SK-N-SH (cell line): ENCODE measurements around the gene KIF13A. TPM values are rescaled to one million over a fixed set of nuclear protein-coding genes. Genes with fewer than 3 reads are reported as not detected.

ENCODE experiments used
- CTCF ChIA-PET: fragments of 300-600, 350-600 bp; formaldehyde crosslinking; extraction: SDS; loops from one replicate; lab custom pipeline; 2021; lab: Yijun Ruan, JAX
- POLR2A ChIA-PET: fragments of 350-600 bp; sonication (Branson Sonifier 250); formaldehyde crosslinking; extraction: SDS; loops from one replicate; lab custom pipeline; 2020; ENCODE audit warnings: antibody characterized with exemption, inconsistent platforms; lab: Yijun Ruan, JAX
- DNase-seq: peaks from one replicate; pipeline ENCODE4 v3.0.0; 2012
- H2AFZ ChIP-seq: fragments of 200-600 bp; sonication (generic); 2 replicates; pipeline ENCODE4 v1.8.1; 2016; ENCODE audit warnings: antibody characterized with exemption, mild to moderate bottlenecking, low read depth
- H3F3A ChIP-seq: fragments of 200-600 bp; sonication (generic); replicated peaks from 2 replicates; pipeline ENCODE3; 2016; ENCODE audit warnings: antibody characterized with exemption, mild to moderate bottlenecking; ENCODE audit not compliant: insufficient read depth
- H3K27ac ChIP-seq, 2 experiments: fragments of 200-500 bp in 1 of 2; fragments of 200-600 bp in 1 of 2; sonication (Bioruptor generic) in 1 of 2; sonication (generic), shearing (Covaris generic) in 1 of 2; 2 replicates each; pipeline versions ENCODE4 v1.5.1 to v1.6.1; 2014 to 2016; ENCODE audit warnings: low read depth in 2 of 2, inconsistent platforms in 1 of 2, low read length in 1 of 2, mild to moderate bottlenecking in 1 of 2, mixed read lengths in 1 of 2
- H3K27me3 ChIP-seq: fragments of 200-600 bp; sonication (generic), shearing (Covaris generic); 2 replicates; pipeline ENCODE4 v1.6.1; 2016; ENCODE audit warnings: mixed run types; ENCODE audit not compliant: insufficient read depth
- H3K36me3 ChIP-seq, 2 experiments: fragments of 200-500 bp in 1 of 2; fragments of 200-600 bp in 1 of 2; sonication (Bioruptor generic) in 1 of 2; sonication (generic) in 1 of 2; replicated peaks in 1 of 2; 2 replicates each; pipeline versions ENCODE3 to v1.5.1; 2014 to 2016; ENCODE audit warnings: low read length in 1 of 2, mild to moderate bottlenecking in 1 of 2; ENCODE audit not compliant: insufficient read depth in 2 of 2, control insufficient read depth in 1 of 2
- H3K4me1 ChIP-seq, 2 experiments: fragments of 200-500 bp in 1 of 2; fragments of 200-600 bp in 1 of 2; sonication (Bioruptor generic) in 1 of 2; sonication (generic), shearing (Covaris generic) in 1 of 2; 2 replicates each; pipeline versions ENCODE4 v1.5.1 to v1.6.1; 2014 to 2016; ENCODE audit warnings: low read depth in 1 of 2, low read length in 1 of 2, mixed run types in 1 of 2; ENCODE audit not compliant: insufficient read depth in 2 of 2, control insufficient read depth in 1 of 2
- H3K4me2 ChIP-seq: fragments of 200-600 bp; sonication (generic), shearing (Covaris generic); 2 replicates; pipeline ENCODE4 v1.6.1; 2017; ENCODE audit warnings: mixed run types
- H3K4me3 ChIP-seq, 2 experiments: fragments of 200-500 bp in 1 of 2; fragments of 200-600 bp in 1 of 2; sonication (Bioruptor generic) in 1 of 2; sonication (generic), shearing (Covaris generic) in 1 of 2; 2 replicates each; pipeline versions ENCODE4 v1.5.1 to v1.8.1; 2014 to 2016; ENCODE audit warnings: low read depth in 2 of 2, inconsistent platforms in 1 of 2, low read length in 1 of 2, mild to moderate bottlenecking in 1 of 2, mixed read lengths in 1 of 2, moderate library complexity in 1 of 2
- H3K79me2 ChIP-seq: fragments of 200-600 bp; sonication (generic); 2 replicates; pipeline ENCODE4 v1.8.1; 2017; ENCODE audit warnings: mild to moderate bottlenecking; ENCODE audit not compliant: insufficient read depth
- H3K9ac ChIP-seq: fragments of 200-600 bp; sonication (generic); 2 replicates; pipeline ENCODE4 v1.6.1; 2017; ENCODE audit warnings: mixed run types
- H3K9me2 ChIP-seq: fragments of 200-600 bp; sonication (generic); 2 replicates; pipeline ENCODE4 v1.6.1; 2017; ENCODE audit warnings: mixed run types
- H3K9me3 ChIP-seq: fragments of 200-600 bp; sonication (generic); 2 replicates; pipeline ENCODE4 v1.6.1; 2017; ENCODE audit warnings: mixed run types, mild to moderate bottlenecking, moderate library complexity
- H4K20me1 ChIP-seq: fragments of 200-600 bp; sonication (generic); 2 replicates; pipeline ENCODE4 v1.6.1; 2017; ENCODE audit warnings: mild to moderate bottlenecking, mixed run types; ENCODE audit not compliant: insufficient read depth
- ELF1 ChIP-seq: IDR thresholded peaks from 2 replicates; pipeline ENCODE4 v1.4.0; 2012
- EP300 ChIP-seq, 2 experiments: IDR thresholded peaks; 2 replicates each; pipeline versions ENCODE4 v1.4.0 to v1.6.1; 2012; ENCODE audit warnings: borderline replicate concordance in 1 of 2, low read depth in 1 of 2, low read length in 1 of 2
- EZH2phosphoT487 ChIP-seq: fragments of 200-600 bp; sonication (generic); IDR thresholded peaks from 2 replicates; pipeline ENCODE4 v1.6.1; 2017; ENCODE audit warnings: low read depth, mixed run types, mild to moderate bottlenecking, antibody characterized with exemption, moderate library complexity, borderline replicate concordance
- FOSL2 ChIP-seq: IDR thresholded peaks from 2 replicates; pipeline ENCODE4 v1.4.0; 2012; ENCODE audit warnings: low read depth, mild to moderate bottlenecking, moderate library complexity, borderline replicate concordance
- FOXM1 ChIP-seq: IDR thresholded peaks from 2 replicates; pipeline ENCODE4 v1.4.0; 2012; ENCODE audit warnings: low read depth, mild to moderate bottlenecking
- GATA2 ChIP-seq: sonication (generic); formaldehyde crosslinking; IDR thresholded peaks from 2 replicates; pipeline ENCODE4 v1.5.0; 2020; ENCODE audit warnings: mild to moderate bottlenecking, missing genetic modification reagents
- JUND ChIP-seq: IDR thresholded peaks from 2 replicates; pipeline ENCODE4 v1.4.0; 2012
- MAX ChIP-seq: IDR thresholded peaks from 2 replicates; pipeline ENCODE4 v1.4.0; 2012; ENCODE audit warnings: low read depth
- MEF2A ChIP-seq: IDR thresholded peaks from 2 replicates; pipeline ENCODE4 v1.4.0; 2012; ENCODE audit warnings: low read depth, borderline replicate concordance
- MXI1 ChIP-seq: IDR thresholded peaks from 2 replicates; pipeline ENCODE4 v1.6.1; 2012; ENCODE audit warnings: mild to moderate bottlenecking, low read depth, low read length, improper control_type of control experiment
- NFIC ChIP-seq: IDR thresholded peaks from 2 replicates; pipeline ENCODE4 v1.4.0; 2012; ENCODE audit warnings: borderline replicate concordance
- RCOR1 ChIP-seq: fragments of 150-350 bp; IDR thresholded peaks from 2 replicates; pipeline ENCODE4 v1.6.1; 2017; ENCODE audit warnings: antibody characterized with exemption, low read length
- RFX5 ChIP-seq: IDR thresholded peaks from 2 replicates; pipeline ENCODE4 v1.6.1; 2012; ENCODE audit warnings: mild to moderate bottlenecking, improper control_type of control experiment, low read length
- SIN3A ChIP-seq: IDR thresholded peaks from 2 replicates; pipeline ENCODE4 v1.6.1; 2012; ENCODE audit warnings: low read depth, mild to moderate bottlenecking, low read length, moderate library complexity, borderline replicate concordance
- TAF1 ChIP-seq: IDR thresholded peaks from 2 replicates; pipeline ENCODE4 v1.6.1; 2012; ENCODE audit warnings: low read depth, mild to moderate bottlenecking, low read length, moderate library complexity, borderline replicate concordance
- USF2 ChIP-seq: fragments of 150-350 bp; IDR thresholded peaks from 2 replicates; pipeline ENCODE4 v1.6.1; 2017; ENCODE audit warnings: antibody characterized with exemption, low read length, low read depth, borderline replicate concordance
- YY1 ChIP-seq: IDR thresholded peaks from 2 replicates; pipeline ENCODE4 v1.4.0; 2012; ENCODE audit warnings: low read depth, mild to moderate bottlenecking
- WGBS: methylation state at CpG from one replicate; pipeline ENCODE4 v1.1.6; 2017; ENCODE audit warnings: low lambda C conversion rate; 5-methylcytosine and 5-hydroxymethylcytosine counted together
- polyA plus RNA-seq, 3 experiments: library from polyadenylated mRNA; depleted of rRNA; stranded (reverse); fragments of >200 nt; gene quantifications; 2 replicates each; pipeline ENCODE4 v1.2.3, GENCODE V29; 2012
- TF ChIP-seq, protein P1 (sequence below): fragments of 150-350 bp; IDR thresholded peaks from 2 replicates; pipeline ENCODE4 v1.6.1; 2016; ENCODE audit warnings: mild to moderate bottlenecking, low read depth, low read length
- TF ChIP-seq, protein P2 (sequence below): IDR thresholded peaks from 2 replicates; pipeline ENCODE4; 2012
- TF ChIP-seq, protein P3 (sequence below): fragments of 200-600 bp; sonication (generic); IDR thresholded peaks from 2 replicates; pipeline ENCODE4 v1.6.1; 2017; ENCODE audit warnings: antibody characterized with exemption, mild to moderate bottlenecking, moderate library complexity

KIF13A gene
- polyA plus RNA-seq, 1 of the 3 experiments (the other 2 are of a cell fraction), result 18.2 TPM

DNA sequence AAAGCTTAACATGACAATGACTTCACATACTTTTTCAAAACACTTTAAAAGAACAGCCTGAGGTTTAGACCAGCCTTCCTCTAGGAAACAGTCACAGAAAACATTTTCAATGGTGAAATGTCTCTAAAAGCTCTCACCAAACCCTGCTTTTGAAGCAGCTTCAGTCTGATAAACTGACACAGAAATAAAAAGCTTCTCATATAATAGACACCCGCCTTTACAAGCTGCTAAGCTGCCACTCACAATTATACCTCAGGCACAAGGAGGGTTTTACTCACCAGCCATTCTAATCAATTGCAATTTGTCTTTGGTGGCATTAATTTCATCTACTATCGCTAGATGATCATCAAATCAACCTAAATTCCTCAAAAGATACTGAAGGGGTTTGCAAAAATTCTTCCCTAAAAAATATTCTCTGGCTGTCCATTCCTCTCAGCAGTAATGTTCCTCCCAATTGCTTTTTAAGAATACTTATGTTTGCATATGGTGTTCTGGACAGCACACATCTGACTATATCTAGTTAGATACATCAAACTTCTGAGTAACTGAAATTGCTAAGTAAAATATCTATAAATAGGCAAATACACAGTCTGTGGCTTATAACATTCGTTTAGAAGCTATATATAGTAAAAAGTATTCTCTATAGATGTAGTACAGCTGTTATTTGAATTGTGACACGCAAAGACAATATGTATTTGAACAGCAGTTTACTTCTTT lies 29.4 kb downstream of the KIF13A start (continued):
- TF ChIP-seq, protein P1, sequence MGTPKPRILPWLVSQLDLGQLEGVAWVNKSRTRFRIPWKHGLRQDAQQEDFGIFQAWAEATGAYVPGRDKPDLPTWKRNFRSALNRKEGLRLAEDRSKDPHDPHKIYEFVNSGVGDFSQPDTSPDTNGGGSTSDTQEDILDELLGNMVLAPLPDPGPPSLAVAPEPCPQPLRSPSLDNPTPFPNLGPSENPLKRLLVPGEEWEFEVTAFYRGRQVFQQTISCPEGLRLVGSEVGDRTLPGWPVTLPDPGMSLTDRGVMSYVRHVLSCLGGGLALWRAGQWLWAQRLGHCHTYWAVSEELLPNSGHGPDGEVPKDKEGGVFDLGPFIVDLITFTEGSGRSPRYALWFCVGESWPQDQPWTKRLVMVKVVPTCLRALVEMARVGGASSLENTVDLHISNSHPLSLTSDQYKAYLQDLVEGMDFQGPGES, result no peak
- no peak for TF ChIP-seq FOXM1
- no peak for TF ChIP-seq ELF1
- no peak for TF ChIP-seq MXI1
- TF ChIP-seq, protein P2, sequence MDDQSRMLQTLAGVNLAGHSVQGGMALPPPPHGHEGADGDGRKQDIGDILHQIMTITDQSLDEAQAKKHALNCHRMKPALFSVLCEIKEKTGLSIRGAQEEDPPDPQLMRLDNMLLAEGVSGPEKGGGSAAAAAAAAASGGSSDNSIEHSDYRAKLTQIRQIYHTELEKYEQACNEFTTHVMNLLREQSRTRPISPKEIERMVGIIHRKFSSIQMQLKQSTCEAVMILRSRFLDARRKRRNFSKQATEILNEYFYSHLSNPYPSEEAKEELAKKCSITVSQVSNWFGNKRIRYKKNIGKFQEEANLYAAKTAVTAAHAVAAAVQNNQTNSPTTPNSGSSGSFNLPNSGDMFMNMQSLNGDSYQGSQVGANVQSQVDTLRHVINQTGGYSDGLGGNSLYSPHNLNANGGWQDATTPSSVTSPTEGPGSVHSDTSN, result no peak
- TF ChIP-seq SIN3A, result no peak

DNA sequence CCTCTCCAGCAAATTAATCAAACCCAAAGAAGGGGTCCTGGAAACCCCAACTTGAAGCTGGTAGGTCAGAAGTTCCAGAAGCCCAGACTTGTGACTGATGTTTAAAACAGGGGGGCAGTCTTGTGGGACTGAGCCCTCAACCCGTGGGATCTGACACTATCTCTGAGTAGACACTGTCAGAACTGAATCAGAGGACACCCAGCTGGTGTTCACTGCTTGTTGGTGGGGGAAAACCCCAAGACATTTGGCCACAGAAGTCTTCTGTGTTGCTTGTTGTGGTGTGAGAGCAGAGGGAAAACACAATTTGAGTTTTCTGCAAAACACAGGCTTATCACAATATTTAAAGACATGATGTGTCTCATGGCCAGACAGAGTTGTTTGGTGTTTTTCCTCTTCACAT lies 29.9 kb downstream of the KIF13A start:
- no CpG with 5 or more reads among the region's 1 CpG for WGBS
- H3K79me2 ChIP-seq, result peaks cover 94% of the 10 kb centered on the region
- TF ChIP-seq MXI1 (no peak), YY1 (no peak), RFX5 (no peak), EZH2phosphoT487 (no peak), NFIC (no peak), TAF1 (no peak), MAX (no peak)
- peaks cover 3 to 16% of the 10 kb centered on the region in 2 experiments; a peak in 3 of 4 replicates for H3K4me1 ChIP-seq
- peaks cover 0 to 3% of the 10 kb centered on the region in 2 experiments for H3K36me3 ChIP-seq
- DNase-seq, result no peak
- no peak overlapping the region for H3K27ac ChIP-seq
- no peaks in the 10 kb centered on the region for H3K27me3 ChIP-seq
- peaks cover 11% of the 10 kb centered on the region for H3F3A ChIP-seq
- POLR2A ChIA-PET, result no interaction called here
- no peak overlapping the region for H2AFZ ChIP-seq
- CTCF ChIA-PET, result no interaction called here
- no peaks in the 10 kb centered on the region for H3K9me2 ChIP-seq
- H3K4me3 ChIP-seq, result no peak overlapping the region
- H4K20me1 ChIP-seq, result 0 out of 2 replicates have a peak, but pooled peaks cover 13% of the 10 kb centered on the region
- no peaks in the 10 kb centered on the region for H3K9me3 ChIP-seq
- no peak overlapping the region for H3K4me2 ChIP-seq
- no peak overlapping the region for H3K9ac ChIP-seq

GRCh38 chr6:17957086-17957485 lies 30.3 kb downstream of the KIF13A start:
- Histone ChIP-seq H2AFZ (no peak overlapping the region), H4K20me1 (0 out of 2 replicates have a peak, but pooled peaks cover 13% of the 10 kb centered on the region), H3K36me3 (peaks cover 0 to 3% of the 10 kb centered on the region in 2 experiments), H3K27me3 (no peaks in the 10 kb centered on the region), H3K4me2 (no peak overlapping the region), H3F3A (peaks cover 8% of the 10 kb centered on the region), H3K9ac (no peak overlapping the region), H3K79me2 (peaks cover 92% of the 10 kb centered on the region), H3K4me3 (no peak overlapping the region), H3K27ac (no peak overlapping the region), H3K9me3 (no peaks in the 10 kb centered on the region), H3K9me2 (no peaks in the 10 kb centered on the region), H3K4me1 (peaks cover 0 to 15% of the 10 kb centered on the region in 2 experiments; a peak in 3 of 4 replicates)
- ChIA-PET POLR2A (no interaction called here), CTCF (no interaction called here)
- DNase-seq, result no peak
- 93% methylated on average over 5 of the region's 5 CpGs for WGBS
- no peak for TF ChIP-seq FOSL2
- TF ChIP-seq YY1, result no peak
- TF ChIP-seq, protein P3, sequence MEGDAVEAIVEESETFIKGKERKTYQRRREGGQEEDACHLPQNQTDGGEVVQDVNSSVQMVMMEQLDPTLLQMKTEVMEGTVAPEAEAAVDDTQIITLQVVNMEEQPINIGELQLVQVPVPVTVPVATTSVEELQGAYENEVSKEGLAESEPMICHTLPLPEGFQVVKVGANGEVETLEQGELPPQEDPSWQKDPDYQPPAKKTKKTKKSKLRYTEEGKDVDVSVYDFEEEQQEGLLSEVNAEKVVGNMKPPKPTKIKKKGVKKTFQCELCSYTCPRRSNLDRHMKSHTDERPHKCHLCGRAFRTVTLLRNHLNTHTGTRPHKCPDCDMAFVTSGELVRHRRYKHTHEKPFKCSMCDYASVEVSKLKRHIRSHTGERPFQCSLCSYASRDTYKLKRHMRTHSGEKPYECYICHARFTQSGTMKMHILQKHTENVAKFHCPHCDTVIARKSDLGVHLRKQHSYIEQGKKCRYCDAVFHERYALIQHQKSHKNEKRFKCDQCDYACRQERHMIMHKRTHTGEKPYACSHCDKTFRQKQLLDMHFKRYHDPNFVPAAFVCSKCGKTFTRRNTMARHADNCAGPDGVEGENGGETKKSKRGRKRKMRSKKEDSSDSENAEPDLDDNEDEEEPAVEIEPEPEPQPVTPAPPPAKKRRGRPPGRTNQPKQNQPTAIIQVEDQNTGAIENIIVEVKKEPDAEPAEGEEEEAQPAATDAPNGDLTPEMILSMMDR, result no peak
- TF ChIP-seq JUND, result no peak
- no peak for TF ChIP-seq RCOR1
- TF ChIP-seq USF2, result no peak
- no peak for TF ChIP-seq TAF1
- no peak for TF ChIP-seq EP300 (IDR thresholded peaks at IDR 0.05; ENCODE audit: borderline replicate concordance in 1 of 2, low read depth in 1 of 2, low read length in 1 of 2)
- no peak for TF ChIP-seq MEF2A
- no peak for TF ChIP-seq GATA2
